Activated CD4-positive, alpha-beta T cell treated with anti-CD3 and anti-CD28 coated beads, Interleukin-2, amount 50 U/mL, for 1 hour (primary cell): ENCODE results near the gene COPB1.

Experiments
- DNase-seq: peaks from one replicate; pipeline ENCODE4 v3.0.0-alpha.2; 2020

COPB1 gene

DNA sequence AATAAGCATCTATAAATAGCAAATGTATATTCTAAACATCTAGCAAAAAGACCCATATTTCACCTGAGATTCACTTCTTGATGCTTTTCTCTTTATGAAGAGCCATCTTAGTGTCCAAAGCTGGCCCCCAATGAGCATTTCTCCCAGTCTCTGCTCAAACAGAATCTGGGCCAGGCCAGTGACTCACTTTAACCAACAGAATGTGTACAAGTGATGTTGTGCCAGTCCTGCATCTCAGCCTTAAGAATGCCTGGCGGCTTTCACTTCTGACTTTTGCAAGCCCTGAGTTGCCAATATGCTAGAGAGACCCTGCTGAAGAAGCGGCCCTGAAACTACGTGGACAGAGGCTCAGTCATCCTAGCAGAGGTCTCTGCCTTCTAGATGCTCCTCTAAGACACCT, 6.9 kb upstream of the COPB1 start:
- DNase-seq, result no peak

- no peak for DNase-seq
Measured at GRCh38 chr11:14503023-14503422, 3.4 kb upstream of the COPB1 start.

GRCh38 chr11:14502039-14502438, 2.4 kb upstream of the COPB1 start:
- no peak for DNase-seq

DNA sequence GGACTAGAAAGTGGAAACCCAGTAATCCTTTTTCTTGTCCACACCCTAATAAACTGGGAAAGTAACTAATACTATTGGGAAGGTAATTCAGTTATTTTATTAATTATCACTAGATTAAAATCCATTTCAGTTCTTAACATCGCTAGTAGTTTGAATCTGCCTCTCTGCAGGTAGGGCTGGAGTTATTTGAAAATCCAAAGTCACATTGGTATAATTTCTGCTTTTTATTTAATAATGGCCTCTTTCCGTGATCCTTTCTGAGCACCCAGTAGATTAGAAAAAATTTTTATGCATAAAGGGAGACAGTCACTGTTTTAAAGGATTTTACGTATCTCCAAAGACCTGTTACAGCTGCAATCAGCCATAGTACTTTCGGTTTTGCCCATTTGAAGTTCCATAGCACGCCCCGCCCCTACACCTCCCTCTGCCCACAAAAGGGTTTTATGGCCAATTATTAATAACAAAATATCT, 605 bp upstream of the COPB1 start:
- DNase-seq, result peak; percentile 47

GRCh38 chr11:14499178-14499559, 442 bp downstream of the COPB1 start:
- DNase-seq, result peak; percentile 37

DNA sequence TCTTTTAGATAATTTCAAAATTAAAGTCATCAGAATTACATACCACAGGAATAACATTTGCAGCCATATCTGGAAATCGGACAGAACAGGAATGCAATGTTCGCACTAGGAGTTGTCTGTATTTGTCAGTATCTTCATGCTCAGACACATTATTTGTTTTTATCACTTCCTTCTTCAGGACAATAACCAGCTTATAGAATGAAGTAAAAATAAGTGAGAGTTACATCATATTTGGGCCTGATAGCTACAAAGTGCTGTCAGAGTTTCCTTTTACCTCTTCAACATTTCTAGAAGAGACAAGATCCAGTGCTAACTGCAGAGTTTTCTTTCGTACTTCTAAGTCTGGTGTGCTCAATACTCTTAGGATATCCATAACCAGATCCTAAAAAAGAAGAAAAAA, 18.9 kb downstream of the COPB1 start:
- no peak for DNase-seq

DNA sequence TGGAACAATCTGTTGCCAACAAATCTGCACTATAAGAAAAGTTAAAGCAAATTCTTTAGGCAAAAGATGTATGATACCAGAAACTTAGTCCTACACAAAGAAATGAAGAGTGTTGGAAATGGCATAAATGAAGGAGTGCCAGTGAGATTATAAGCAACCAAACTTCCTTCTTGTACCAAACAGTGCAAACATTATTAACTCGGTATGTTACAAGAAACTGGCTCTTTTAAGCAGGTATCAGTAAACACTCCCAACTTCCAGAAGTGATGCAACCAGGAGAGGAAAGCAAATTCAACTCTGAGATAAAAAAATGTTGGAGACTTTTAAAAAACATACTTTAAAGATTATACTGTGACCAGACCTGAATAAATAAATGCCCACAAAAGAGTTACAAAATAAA, 28.5 kb downstream of the COPB1 start:
- DNase-seq, result no peak

- no peak for DNase-seq
Measured at GRCh38 chr11:14463623-14464022, 36.0 kb downstream of the COPB1 start.

GRCh38 chr11:14460147-14460546, 39.5 kb downstream of the COPB1 start:
- no peak for DNase-seq

- no peak for DNase-seq
Measured at GRCh38 chr11:14458377-14458776, 41.2 kb downstream of the COPB1 start.

GRCh38 chr11:14455648-14456430, 43.8 kb downstream of the COPB1 start:
- DNase-seq, result no peak

GRCh38 chr11:14454861-14455632, 44.6 kb downstream of the COPB1 start:
- no peak for DNase-seq

GRCh38 chr11:14451825-14452224, 47.8 kb downstream of the COPB1 start:
- no peak for DNase-seq

DNA sequence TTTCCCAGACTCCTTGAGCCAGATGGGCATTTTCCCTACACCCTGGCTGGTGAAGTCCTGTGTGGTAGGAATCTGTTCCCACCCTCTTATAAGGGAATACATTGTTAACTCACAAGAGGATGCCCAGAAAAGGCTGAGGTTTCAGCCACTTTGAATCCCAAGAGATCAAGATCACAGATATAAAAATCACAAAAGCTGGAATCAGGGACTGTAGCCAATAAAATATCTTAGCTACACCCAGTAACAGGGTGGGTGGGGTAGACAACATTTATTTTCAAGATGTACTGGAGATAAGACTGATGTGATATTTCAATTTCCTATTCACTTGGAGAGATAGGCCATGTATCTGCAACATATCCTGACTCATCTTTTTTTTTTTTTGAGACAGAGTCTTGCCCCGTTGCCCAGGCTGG, 50.3 kb downstream of the COPB1 start:
- DNase-seq, result no peak

GRCh38 chr11:14448240-14448639, 51.4 kb downstream of the COPB1 start:
- DNase-seq, result no peak

GRCh38 chr11:14446701-14447169, 52.9 kb downstream of the COPB1 start:
- no peak for DNase-seq

DNA sequence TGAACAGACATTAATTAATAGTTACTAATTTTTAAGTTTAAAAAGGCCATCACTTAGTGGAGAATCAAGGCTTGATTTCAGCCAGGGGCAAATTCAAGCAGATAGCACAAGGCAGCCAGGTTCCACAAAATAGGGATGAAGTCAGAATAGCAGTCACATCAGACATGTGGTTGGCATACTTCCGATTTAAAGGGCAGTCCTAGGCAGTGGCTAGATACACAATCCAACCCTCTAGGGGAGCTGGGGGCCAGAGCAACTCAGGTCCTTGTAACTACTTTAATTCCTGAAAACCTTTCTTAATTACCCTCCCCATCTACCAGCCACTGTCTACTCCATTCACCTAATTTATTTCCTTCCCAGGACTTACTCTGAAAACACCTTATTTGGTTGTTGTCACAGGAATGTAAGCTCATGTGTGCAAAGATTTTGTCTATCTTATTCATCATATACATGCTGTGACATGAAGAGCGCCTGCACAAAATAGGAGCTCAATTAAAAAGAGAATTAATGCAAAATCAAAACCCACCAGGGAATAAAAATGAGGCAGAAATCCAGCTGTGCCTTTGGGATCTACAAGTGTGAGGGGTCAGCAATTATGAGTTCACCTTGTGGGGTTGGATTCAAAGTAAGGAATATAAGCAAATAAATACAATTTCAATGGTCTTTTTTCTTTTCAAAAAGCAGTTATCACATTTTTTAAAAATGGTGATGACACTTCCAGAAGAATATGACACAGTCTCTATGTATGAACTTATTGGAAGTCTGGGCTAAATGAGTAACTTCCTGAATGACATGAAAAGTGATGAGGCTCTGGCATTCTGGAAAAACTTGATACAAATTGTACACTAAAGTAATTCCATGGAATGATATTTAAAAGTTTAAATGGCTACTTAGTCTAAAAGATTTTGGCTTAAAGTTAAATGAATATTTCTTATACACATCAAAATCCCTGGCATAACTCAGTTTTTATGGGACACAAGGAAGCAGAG, 53.8 kb downstream of the COPB1 start:
- DNase-seq, result no peak

GRCh38 chr11:14444441-14445189, 55.0 kb downstream of the COPB1 start:
- no peak for DNase-seq

- no peak for DNase-seq
Measured at GRCh38 chr11:14443638-14444037, 56.0 kb downstream of the COPB1 start.

- no peak for DNase-seq
Measured at GRCh38 chr11:14435717-14436512, 63.7 kb downstream of the COPB1 start.

DNA sequence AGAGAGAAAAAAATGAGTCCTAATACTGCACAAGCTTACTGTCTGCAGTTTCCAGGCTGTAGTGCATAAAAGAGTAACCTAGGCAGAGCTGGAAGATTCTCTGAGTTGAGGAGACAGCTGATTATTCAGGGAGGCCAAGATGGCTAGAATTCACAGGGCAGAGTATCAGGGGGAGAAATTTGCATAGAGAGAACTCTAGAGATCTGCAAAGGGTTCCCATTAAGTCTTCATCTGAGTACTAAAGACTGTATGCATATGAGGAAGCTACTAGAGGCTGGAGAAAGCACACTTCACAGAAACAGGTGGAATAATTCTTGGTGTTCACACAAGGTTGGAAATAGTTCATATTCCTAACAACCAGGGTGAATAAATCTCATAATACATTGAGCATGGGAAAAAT, 74.0 kb downstream of the COPB1 start:
- no peak for DNase-seq
